ENCODE results near the gene TRPM5.

TRPM5 gene

DNA sequence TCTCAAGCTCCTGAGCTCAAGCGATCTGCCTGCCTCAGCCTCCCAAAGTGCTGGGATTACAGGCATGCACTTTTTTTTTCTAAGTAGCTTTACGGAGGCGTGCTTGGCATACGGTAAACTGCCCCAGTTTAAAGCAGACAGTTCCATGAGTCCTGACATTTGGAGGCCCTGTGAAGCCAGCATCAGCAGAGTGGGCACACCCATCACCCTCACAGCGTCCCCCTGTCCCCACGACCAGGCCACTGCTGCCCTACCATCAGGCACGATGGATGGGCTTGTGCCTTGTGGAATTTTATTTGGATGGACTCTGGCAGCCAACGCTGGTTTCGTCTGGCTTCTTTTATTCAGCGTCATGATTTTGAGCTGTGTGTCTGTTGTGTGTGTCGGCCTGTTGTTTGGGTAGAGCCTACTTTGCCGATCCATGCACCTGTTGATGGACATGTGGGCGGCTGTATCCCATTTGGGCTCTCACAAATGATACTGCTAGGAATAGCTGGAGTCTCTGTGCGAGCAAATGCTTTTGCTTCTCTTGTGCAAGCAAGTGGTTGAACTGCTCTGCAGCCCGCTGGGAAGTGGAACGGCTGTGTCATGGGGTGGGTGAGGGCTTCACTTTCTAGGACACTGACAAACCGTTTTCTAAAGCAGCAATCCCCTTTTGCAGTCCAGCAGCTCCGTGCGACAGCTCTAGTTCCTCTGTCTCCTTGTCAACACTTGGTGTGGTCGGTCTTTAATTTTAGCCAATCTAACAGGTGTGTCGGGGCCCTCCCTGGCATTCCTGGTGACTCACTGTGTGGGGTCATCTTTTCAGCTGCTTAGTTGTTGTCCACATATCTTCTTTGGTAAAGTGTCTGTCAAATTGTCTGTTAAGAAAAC lies 24.3 kb upstream of the TRPM5 start:
- no peak for DNase-seq (ENCODE audit: low read depth)

GRCh38 chr11:2467695-2468055 lies 23.4 kb upstream of the TRPM5 start:
- DNase-seq (ENCODE audit: low read depth), result no peak

GRCh38 chr11:2466869-2467694 lies 22.8 kb upstream of the TRPM5 start:
- no peak for DNase-seq (ENCODE audit: low read depth)

DNA sequence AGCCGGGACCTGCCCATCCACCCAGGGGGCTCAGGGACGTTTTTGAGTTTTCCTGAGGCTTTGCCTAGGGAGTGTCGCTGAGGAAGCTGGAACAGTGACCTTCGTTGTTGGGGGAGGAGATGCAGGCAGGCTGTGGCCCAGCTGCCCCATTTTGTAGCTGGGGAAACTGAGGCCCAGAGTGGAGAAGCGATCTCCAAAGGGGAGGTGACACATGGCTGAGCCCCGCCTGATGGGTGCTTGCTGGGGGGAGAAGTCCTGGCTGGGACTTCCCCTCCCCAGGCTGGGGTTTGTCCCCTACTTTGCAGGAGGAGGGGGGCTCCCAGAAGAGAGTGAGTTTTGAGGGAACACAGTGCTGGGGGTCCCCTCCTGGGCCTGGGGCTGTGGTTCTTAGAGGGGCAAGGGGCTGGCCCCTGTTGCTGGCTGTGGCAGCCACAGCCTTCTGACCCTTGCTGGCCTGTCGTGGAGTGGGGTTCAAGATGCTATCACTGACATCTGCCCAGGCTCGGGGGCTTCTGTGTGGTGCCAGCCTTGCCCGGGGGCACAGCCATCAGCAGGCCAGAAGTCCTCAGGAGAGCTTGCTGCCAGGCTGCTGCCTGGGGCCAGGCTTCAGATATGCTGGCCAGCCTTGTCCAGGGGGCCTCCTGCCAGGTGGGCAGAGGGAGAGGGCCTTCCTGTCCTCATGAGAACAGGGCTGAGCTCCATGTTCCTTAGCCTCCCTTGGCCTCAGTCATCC lies 21.9 kb upstream of the TRPM5 start:
- DNase-seq (ENCODE audit: low read depth), result no peak

GRCh38 chr11:2465202-2466068 lies 21.1 kb upstream of the TRPM5 start:
- DNase-seq (ENCODE audit: low read depth), result no peak

- no peak for DNase-seq (ENCODE audit: low read depth)
These were observed 20.3 kb upstream of the TRPM5 start for GRCh38 chr11:2464451-2465165.

DNA sequence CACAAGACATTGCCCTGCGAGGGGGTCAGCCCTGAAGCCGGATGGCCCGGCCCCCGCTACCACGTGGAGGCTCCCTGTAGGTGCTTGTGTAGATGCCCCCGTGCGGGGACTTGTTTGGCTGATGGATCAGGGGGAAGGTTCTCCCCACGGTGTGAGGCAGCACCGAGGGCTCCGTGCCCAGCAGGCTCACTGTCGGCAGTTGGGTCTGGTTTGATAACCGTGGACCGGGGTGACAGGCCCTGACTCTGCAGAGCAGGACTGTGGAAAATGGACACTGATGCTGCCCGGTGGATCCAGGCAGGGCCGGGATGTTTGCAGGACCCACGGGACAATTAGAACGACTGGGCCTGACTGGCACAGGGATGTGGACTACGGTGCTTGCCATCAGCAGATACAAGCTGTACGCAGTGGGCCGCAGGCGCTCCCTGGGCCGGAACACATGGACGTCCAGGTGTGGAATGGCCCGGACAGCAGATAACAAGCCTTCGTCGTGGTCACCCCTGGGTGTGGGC lies 19.5 kb upstream of the TRPM5 start:
- no peak for DNase-seq (ENCODE audit: low read depth)

GRCh38 chr11:2462986-2463765 lies 18.9 kb upstream of the TRPM5 start:
- no peak for DNase-seq (ENCODE audit: low read depth)

- no peak for DNase-seq (ENCODE audit: low read depth)
These were observed 18.2 kb upstream of the TRPM5 start for GRCh38 chr11:2462543-2462985.

DNA sequence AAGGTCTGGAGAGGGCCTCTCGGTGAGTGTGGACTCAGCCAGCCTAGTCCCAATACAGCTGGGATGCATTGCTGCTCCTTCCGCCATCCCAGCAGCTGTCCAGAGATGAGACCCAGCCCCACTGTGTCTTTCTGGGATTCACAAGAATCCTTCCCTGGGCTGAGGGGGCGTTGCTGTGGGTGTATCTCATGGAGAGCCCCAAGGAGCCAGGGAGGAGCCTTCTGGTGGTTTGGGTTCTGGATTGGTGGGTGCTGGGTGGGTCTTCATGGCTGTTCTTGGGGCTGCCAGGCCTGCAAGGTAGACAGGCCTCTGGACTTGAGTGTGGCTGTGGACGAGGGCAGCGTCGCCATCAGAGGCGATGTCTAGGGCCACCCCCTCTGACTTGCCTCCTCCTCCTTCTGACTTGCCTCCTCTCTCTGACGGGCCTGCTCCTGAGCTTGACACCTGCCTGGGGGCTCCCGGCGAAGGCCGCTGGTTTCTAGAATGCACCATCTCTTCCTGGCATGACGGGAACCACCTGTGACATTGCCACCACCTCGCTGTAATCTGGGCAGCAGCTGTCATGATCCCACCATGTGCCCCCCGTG lies 17.7 kb upstream of the TRPM5 start:
- DNase-seq (ENCODE audit: low read depth), result no peak

- no peak for DNase-seq (ENCODE audit: low read depth)
These were observed 17.1 kb upstream of the TRPM5 start for GRCh38 chr11:2461253-2461955.

DNA sequence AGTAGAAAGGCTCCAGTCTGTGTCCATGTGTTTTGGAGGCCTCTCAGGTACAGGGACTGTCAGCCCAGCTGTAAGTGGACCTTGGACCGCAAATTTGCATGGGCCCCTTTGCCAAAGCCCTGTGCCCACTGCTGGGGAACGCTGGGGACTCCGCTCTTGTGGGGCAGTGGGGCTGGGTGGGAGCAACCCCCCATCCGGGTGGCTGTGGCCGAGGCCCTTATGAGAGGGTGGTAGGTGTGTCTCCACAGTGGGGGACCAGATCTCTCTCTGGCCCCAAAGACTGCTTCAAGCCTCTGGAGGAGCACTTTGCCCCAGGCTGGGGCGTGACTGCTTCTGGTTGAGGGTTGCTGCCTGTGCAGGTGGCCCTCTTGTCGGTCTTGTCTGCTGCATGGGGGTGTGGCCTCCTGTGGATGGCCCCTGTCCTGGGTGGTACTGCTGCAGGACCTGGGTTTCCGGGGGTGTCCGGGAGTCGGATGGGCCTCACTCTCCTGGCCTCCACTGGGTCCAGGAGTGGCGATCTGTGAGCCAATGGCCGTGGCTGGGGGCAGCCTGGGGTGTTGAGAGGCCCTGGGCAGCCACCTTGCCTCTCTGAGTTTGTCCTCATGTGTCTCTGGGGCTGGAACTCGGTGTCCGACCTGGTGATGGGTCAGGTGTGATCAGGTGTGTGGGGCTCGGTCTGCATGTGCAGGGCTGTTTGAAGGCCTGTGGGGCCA lies 16.4 kb upstream of the TRPM5 start:
- DNase-seq (ENCODE audit: low read depth), result no peak

GRCh38 chr11:2459796-2460531 lies 15.7 kb upstream of the TRPM5 start:
- DNase-seq (ENCODE audit: low read depth), result no peak

GRCh38 chr11:2459016-2459725 lies 14.9 kb upstream of the TRPM5 start:
- no peak for DNase-seq (ENCODE audit: low read depth)

- DNase-seq (ENCODE audit: low read depth), result no peak
These were observed 14.0 kb upstream of the TRPM5 start for GRCh38 chr11:2458321-2458720.

DNA sequence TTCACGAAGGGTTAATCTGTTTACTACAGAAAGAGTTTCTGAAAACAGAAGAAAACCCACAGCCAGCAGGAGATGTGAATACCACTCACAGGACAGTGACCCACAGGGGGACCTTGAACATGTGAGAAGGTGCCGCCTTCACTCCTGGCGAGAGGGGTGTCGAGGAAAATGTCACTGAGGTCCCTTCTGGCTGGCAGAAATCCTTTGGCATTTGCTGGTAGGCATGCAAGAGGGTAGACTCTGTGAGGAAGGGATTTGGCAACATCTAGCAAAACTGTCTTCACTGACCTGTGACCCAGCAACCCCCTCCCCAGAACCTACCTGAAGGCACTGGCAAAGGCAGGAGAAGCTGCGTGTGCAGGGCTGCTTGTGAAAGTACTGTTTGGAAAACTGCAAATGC lies 9.1 kb upstream of the TRPM5 start:
- DNase-seq (ENCODE audit: low read depth), result no peak

Data from stimulated activated CD8-positive, alpha-beta memory T cell treated with anti-CD3 and anti-CD28 coated beads, Interleukin-7, amount 100 ng/mL, for 24 hours (primary cell).